ENCODE results near the gene ANXA1.

ANXA1 gene

GRCh38 chr9:73152543-73152844 is 829 bp downstream of the ANXA1 start:
- TF ChIP-seq GATA1 (IDR thresholded peaks at IDR 0.05; ENCODE audit: low read depth, low read length) = no peak
- no peak for TF ChIP-seq POLR2A (IDR thresholded peaks at IDR 0.05; ENCODE audit: low read length)
- peak in 1 of 2 experiments; percentile 8 for DNase-seq

GRCh38 chr9:73152953-73153352 is 1.3 kb downstream of the ANXA1 start:
- TF ChIP-seq GATA1 (IDR thresholded peaks at IDR 0.05; ENCODE audit: low read depth, low read length) = no peak
- TF ChIP-seq POLR2A (IDR thresholded peaks at IDR 0.05; ENCODE audit: low read length) = no peak

GRCh38 chr9:73153793-73154227 is 2.1 kb downstream of the ANXA1 start:
- DNase-seq = peak in 1 of 2 experiments; percentile 12
- TF ChIP-seq POLR2A (IDR thresholded peaks at IDR 0.05; ENCODE audit: low read length) (no peak), GATA1 (IDR thresholded peaks at IDR 0.05; ENCODE audit: low read depth, low read length) (no peak)

More at GRCh38 chr9:73152953-73153352, 1.3 kb downstream of the ANXA1 start:
- DNase-seq = no peak

- TF ChIP-seq POLR2A (IDR thresholded peaks at IDR 0.05; ENCODE audit: low read length) = no peak
- TF ChIP-seq GATA1 (IDR thresholded peaks at IDR 0.05; ENCODE audit: low read depth, low read length) = no peak
- no peak for DNase-seq
These were observed 2.6 kb downstream of the ANXA1 start for GRCh38 chr9:73154271-73154670.

- no peak for DNase-seq
- no peak for TF ChIP-seq POLR2A (IDR thresholded peaks at IDR 0.05; ENCODE audit: low read length)
- no peak for TF ChIP-seq GATA1 (IDR thresholded peaks at IDR 0.05; ENCODE audit: low read depth, low read length)
These were observed 3.1 kb downstream of the ANXA1 start for GRCh38 chr9:73154722-73155121.

- TF ChIP-seq POLR2A (IDR thresholded peaks at IDR 0.05; ENCODE audit: low read length) = no peak
- TF ChIP-seq GATA1 (IDR thresholded peaks at IDR 0.05; ENCODE audit: low read depth, low read length) = no peak
- no peak for DNase-seq
These were observed 3.7 kb downstream of the ANXA1 start for GRCh38 chr9:73155377-73155776.

GRCh38 chr9:73155968-73156864 is 4.6 kb downstream of the ANXA1 start:
- DNase-seq = peak in 1 of 2 experiments; percentile 3
- no peak for TF ChIP-seq POLR2A (IDR thresholded peaks at IDR 0.05; ENCODE audit: low read length)
- TF ChIP-seq GATA1 (IDR thresholded peaks at IDR 0.05; ENCODE audit: low read depth, low read length) = no peak

GRCh38 chr9:73156865-73157187 is 5.2 kb downstream of the ANXA1 start:
- DNase-seq = no peak
- TF ChIP-seq GATA1 (IDR thresholded peaks at IDR 0.05; ENCODE audit: low read depth, low read length) (no peak), POLR2A (IDR thresholded peaks at IDR 0.05; ENCODE audit: low read length) (no peak)

GRCh38 chr9:73157811-73158210 is 6.1 kb downstream of the ANXA1 start:
- no peak for DNase-seq
- no peak for TF ChIP-seq GATA1 (IDR thresholded peaks at IDR 0.05; ENCODE audit: low read depth, low read length)
- no peak for TF ChIP-seq POLR2A (IDR thresholded peaks at IDR 0.05; ENCODE audit: low read length)

GRCh38 chr9:73158723-73159122 is 7.1 kb downstream of the ANXA1 start:
- no peak for DNase-seq
- no peak for TF ChIP-seq POLR2A (IDR thresholded peaks at IDR 0.05; ENCODE audit: low read length)
- TF ChIP-seq GATA1 (IDR thresholded peaks at IDR 0.05; ENCODE audit: low read depth, low read length) = no peak

GRCh38 chr9:73160868-73161267 is 9.2 kb downstream of the ANXA1 start:
- no peak for DNase-seq
- TF ChIP-seq POLR2A (IDR thresholded peaks at IDR 0.05; ENCODE audit: low read length) (no peak), GATA1 (IDR thresholded peaks at IDR 0.05; ENCODE audit: low read depth, low read length) (no peak)

- DNase-seq = peak in 1 of 2 experiments; percentile 4
- TF ChIP-seq GATA1 (IDR thresholded peaks at IDR 0.05; ENCODE audit: low read depth, low read length) (no peak), POLR2A (IDR thresholded peaks at IDR 0.05; ENCODE audit: low read length) (no peak)
These were observed 11.5 kb downstream of the ANXA1 start for GRCh38 chr9:73162987-73163768.

GRCh38 chr9:73165911-73166310 is 14.2 kb downstream of the ANXA1 start:
- TF ChIP-seq GATA1 (IDR thresholded peaks at IDR 0.05; ENCODE audit: low read depth, low read length) (no peak), POLR2A (IDR thresholded peaks at IDR 0.05; ENCODE audit: low read length) (no peak)
- no peak for DNase-seq

- no peak for TF ChIP-seq GATA1 (IDR thresholded peaks at IDR 0.05; ENCODE audit: low read depth, low read length)
- no peak for TF ChIP-seq POLR2A (IDR thresholded peaks at IDR 0.05; ENCODE audit: low read length)
- no peak for DNase-seq
These were observed 14.8 kb downstream of the ANXA1 start for GRCh38 chr9:73166468-73166867.
